ENCODE data around the gene LGALS7B.
"Not testable (repeated sequence)": the region's sequence is repeated elsewhere in the genome, so short reads cannot be mapped to it uniquely, and the experiment has no call there.

The LGALS7B gene

GRCh38 chr19:38770228-38770948, 18.6 kb upstream of the LGALS7B start:
- DNase-seq (ENCODE audit: low read depth), result not testable (repeated sequence)

GRCh38 chr19:38770949-38771275, 18.1 kb upstream of the LGALS7B start:
- not testable (repeated sequence) for DNase-seq (ENCODE audit: low read depth)

DNA sequence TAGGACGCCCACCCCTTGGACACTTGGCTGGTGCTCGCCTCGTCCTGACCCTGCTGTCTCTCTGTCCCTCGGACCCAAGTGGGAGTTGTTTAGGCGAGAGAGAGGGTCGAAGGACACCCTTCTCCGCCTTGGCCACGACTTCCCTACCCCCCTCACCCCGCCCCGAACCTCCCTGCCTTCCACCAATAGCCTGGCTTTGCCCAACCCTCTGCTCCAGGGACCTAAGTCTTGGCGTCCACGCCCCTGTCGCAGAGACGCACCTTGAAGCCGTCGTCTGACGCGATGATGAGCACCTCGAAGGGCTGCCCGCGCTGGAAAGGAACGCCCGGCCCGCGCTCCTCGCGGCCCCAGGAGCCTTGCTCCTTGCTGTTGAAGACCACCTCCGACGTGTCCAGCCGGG, 17.4 kb upstream of the LGALS7B start:
- DNase-seq (ENCODE audit: low read depth), result not testable (repeated sequence)

GRCh38 chr19:38773469-38774177, 15.4 kb upstream of the LGALS7B start, which contains the start of gene LGALS7:
TSS of gene LGALS7 (minus strand) at chr19:38773517. CDS start at chr19:38773492, 25 bp downstream.
- no peak for DNase-seq (ENCODE audit: low read depth)

- DNase-seq (ENCODE audit: low read depth), result no peak
Observed at GRCh38 chr19:38774181-38774950, 14.6 kb upstream of the LGALS7B start.

GRCh38 chr19:38778733-38779132, 10.3 kb upstream of the LGALS7B start:
- no peak for DNase-seq (ENCODE audit: low read depth)

- DNase-seq (ENCODE audit: low read depth), result no peak
Observed at GRCh38 chr19:38780443-38780842, 8.6 kb upstream of the LGALS7B start.

- no peak for DNase-seq (ENCODE audit: low read depth)
Observed at GRCh38 chr19:38781058-38781457, 7.9 kb upstream of the LGALS7B start.

GRCh38 chr19:38782212-38782611, 6.8 kb upstream of the LGALS7B start:
- not testable (repeated sequence) for DNase-seq (ENCODE audit: low read depth)

GRCh38 chr19:38784224-38784623, 4.8 kb upstream of the LGALS7B start:
- DNase-seq (ENCODE audit: low read depth), result no peak

DNA sequence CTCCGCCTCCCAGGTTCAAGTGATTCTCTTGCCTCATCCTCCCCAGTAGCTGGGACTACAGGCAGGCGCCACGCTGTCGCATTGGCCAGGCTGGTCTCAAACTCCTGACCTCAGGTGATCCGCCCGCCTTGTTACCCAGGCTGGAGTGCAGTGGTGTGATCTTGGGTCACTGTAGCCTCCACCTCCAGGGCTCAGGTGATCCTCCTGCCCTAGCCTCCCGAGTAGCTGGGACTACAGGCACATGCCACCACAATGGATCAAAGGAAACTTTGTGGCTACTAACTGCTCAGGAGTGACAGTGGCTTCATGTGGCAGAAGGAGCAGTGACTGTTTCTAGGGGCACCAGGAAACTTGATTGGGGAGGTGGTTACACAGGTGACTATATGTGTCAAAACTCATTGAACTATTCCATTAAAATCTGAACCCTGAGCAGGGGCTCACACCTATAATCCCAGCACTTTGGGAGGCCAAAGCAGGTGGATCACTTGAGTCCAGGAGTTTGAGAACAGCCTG, 3.8 kb upstream of the LGALS7B start:
- no peak for DNase-seq (ENCODE audit: low read depth)

GRCh38 chr19:38786061-38786460, 2.9 kb upstream of the LGALS7B start:
- not testable (repeated sequence) for DNase-seq (ENCODE audit: low read depth)

DNA sequence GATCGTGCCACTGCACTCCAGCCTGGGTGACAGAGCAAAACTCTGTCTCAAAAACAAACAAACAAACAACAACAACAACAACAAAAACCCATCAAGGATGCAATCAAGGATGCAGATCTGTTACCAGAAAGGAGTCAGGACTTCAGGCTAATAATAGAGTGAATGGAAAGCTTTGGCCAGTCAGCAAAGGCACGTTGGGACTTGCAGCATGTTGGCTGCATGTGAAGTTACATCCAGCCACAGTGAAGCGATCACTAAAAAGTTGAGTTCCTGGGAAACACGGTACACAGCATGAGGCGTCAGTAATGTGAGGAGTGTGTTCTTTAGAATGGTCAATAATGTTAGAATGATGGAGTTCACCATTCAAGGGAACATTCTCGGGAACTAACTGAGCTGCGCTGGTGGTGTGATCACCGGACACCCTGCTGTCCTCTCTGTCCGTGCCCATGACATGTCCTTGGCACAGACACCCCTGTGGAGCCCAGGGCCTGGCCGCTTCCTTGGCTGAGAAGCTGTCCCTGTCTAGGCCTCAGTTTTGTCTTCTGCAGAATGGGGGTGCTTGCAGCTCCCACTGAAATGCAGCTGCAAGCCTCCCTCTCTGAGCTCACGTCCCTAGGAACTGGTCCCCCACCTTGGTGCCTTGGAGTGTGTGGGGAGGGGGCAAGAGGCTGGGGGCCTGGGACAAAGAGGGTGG, 2.3 kb upstream of the LGALS7B start:
- no peak for DNase-seq (ENCODE audit: low read depth)

DNA sequence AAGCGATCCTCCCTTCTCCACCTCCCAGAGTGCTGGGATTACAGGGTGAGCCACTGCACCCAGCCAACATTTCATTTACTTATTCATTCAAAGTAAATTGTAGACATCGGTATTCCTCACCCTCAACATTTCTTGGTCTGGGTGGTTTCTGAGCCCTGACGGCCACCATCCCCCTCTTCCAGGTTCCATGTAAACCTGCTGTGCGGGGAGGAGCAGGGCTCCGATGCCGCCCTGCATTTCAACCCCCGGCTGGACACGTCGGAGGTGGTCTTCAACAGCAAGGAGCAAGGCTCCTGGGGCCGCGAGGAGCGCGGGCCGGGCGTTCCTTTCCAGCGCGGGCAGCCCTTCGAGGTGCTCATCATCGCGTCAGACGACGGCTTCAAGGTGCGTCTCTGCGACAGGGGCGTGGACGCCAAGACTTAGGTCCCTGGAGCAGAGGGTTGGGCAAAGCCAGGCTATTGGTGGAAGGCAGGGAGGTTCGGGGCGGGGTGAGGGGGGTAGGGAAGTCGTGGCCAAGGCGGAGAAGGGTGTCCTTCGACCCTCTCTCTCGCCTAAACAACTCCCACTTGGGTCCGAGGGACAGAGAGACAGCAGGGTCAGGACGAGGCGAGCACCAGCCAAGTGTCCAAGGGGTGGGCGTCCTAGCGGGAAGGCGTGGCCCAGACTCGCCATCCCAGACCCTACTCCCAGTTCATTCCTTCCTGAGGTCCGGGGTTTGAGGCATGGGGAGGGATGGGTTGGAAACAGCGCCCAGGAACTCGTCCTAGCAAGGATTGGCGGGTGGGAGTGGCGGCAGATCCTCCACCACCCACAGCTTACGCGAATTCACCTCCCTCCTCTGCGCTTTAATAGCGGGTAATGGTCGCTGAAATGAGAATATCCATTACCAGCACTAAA, 1.8 kb downstream of the LGALS7B start:
- DNase-seq (ENCODE audit: low read depth), result not testable (repeated sequence)

DNA sequence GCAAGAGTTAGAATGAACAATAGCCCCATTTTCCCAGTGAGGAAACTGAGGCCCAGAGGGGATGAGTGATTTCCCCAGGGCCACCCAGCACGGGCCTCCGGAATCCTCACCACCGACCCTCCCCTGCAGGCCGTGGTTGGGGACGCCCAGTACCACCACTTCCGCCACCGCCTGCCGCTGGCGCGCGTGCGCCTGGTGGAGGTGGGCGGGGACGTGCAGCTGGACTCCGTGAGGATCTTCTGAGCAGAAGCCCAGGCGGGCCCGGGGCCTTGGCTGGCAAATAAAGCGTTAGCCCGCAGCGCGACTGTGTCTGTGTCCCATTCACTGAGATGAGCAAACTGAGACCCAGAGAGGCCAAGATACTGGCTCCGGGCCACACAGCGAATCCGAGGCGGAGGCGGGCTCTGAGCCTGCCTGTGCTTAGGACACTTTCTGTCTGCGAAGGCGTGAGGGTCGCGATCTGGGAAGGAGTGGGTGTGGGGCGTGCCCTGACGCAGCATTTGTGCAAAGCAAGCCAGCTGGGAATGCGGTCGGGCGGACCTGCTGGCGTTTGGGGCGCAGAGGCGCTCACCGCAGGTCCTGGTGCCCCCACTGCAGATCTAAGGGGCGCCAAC, 2.6 kb downstream of the LGALS7B start:
- DNase-seq (ENCODE audit: low read depth), result not testable (repeated sequence)

- no peak for DNase-seq (ENCODE audit: low read depth)
Observed at GRCh38 chr19:38792250-38793111, 3.5 kb downstream of the LGALS7B start.

DNA sequence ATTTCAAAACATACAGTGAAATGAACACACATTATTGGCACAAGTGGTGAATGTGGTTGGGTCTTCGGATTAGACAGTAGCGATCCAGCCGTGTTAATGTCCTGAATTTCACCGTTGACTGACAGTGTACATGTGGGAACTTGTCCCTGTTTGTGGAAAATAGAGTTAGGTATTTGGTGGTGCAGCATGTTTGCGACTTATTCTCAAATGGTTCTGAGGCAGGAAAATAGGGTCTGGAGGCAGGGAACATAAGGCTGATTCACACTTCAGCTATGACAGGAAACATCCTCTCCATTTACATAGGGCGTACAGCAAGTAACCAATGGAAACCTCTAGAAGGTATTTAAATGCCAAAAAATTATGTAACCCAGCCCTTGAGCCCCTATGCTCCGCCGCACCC, 4.2 kb downstream of the LGALS7B start:
- no peak for DNase-seq (ENCODE audit: low read depth)

- no peak for DNase-seq (ENCODE audit: low read depth)
Observed at GRCh38 chr19:38793671-38794070, 4.7 kb downstream of the LGALS7B start.

DNA sequence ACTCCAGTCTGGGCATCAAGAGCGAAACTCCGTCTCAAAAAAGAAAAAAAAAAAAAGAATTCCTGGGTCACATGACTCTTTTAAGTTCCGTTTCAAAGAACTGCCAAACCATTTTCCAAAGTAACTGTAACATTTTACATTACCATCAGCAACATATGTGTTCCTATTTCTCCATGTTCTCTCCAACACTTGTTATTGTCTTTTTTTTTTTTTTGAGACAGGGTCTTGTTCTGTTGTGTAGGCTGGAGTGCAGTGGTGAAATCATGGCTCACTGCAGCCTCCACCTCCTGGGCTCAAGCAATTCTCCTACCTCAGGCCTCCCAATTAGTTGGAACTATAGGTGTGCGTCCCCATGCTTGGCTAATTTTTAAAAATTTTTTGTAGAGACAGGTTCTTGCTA, 6.5 kb downstream of the LGALS7B start:
- DNase-seq (ENCODE audit: low read depth), result no peak

- no peak for DNase-seq (ENCODE audit: low read depth)
Observed at GRCh38 chr19:38796154-38796553, 7.2 kb downstream of the LGALS7B start.
